ENCODE data around the gene GNMT. TPM values are rescaled to one million over a fixed set of nuclear protein-coding genes. Genes with fewer than 3 reads are reported as not detected.

The GNMT gene
- total RNA-seq, 1 donor from 2014 or later, result 0.54 TPM

DNA sequence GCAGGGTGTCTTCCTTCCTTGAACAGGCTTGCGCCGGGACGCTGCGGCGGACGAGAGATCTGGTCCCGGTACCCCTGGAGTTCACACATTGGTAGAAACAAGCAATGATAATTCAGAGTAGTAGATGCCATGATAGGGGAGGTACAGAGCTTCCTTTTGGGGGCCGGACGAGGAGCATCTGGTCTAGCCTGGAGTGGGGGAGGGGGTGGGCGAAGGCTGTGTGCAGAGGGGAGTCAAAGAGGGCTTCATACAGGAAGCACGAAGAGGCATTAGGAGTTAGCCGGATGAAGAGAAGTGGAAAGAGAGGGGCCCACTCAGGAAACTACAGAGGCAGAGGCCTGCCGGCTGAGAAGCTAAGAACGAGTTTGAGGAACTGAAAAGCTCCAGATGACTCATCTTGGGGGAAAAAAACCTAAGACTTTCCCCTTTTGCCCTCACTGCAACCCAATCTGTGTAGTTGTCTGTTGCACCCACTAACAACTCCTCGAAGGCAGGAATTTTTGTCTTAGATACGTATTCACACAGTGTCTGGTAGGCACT is 30.7 kb upstream of the GNMT start:
- H3K4me1 Mint-ChIP-seq (ENCODE audit: low read depth, unreplicated experiment), result peaks cover 19% of the 10 kb centered on the region
- no peaks in the 10 kb centered on the region for H3K36me3 Mint-ChIP-seq (ENCODE audit: unreplicated experiment)
- peak overlapping the region; percentile 98 for H3K4me3 Mint-ChIP-seq (ENCODE audit: unreplicated experiment)
- peaks cover 2% of the 10 kb centered on the region for H3K9me3 Mint-ChIP-seq (ENCODE audit: unreplicated experiment)
- TF ChIP-seq, protein P1, sequence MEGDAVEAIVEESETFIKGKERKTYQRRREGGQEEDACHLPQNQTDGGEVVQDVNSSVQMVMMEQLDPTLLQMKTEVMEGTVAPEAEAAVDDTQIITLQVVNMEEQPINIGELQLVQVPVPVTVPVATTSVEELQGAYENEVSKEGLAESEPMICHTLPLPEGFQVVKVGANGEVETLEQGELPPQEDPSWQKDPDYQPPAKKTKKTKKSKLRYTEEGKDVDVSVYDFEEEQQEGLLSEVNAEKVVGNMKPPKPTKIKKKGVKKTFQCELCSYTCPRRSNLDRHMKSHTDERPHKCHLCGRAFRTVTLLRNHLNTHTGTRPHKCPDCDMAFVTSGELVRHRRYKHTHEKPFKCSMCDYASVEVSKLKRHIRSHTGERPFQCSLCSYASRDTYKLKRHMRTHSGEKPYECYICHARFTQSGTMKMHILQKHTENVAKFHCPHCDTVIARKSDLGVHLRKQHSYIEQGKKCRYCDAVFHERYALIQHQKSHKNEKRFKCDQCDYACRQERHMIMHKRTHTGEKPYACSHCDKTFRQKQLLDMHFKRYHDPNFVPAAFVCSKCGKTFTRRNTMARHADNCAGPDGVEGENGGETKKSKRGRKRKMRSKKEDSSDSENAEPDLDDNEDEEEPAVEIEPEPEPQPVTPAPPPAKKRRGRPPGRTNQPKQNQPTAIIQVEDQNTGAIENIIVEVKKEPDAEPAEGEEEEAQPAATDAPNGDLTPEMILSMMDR (IDR thresholded peaks at IDR 0.05; ENCODE audit: partially characterized antibody, unreplicated experiment), result no peak
- peak overlapping the region; percentile 99 for H3K27ac Mint-ChIP-seq (ENCODE audit: unreplicated experiment)
- H3K27me3 Mint-ChIP-seq (ENCODE audit: unreplicated experiment), result peaks cover 9% of the 10 kb centered on the region
- DNase-seq, result no peak

DNA sequence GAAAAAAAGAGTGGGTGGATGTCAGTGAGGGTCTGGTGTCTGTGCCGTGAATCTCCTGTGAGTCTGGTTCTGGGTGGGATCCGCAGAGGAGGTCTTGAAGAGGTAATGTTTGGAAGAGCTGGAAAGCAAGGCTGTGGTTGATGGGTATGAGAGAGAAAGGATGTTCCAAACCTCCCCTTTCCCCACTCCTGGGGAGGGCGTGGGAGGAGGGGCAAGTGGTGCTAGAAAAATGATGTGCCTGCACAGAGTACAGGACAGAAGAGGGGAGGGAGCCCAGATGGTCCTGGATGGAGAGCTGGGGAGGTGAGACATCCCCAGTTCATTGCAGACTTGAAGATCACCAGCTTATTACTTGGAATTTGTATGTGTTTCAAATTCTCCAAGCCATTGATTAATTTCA is 28.1 kb upstream of the GNMT start:
- Mint-ChIP-seq H3K9me3 (ENCODE audit: unreplicated experiment) (peaks cover 2% of the 10 kb centered on the region), H3K4me3 (ENCODE audit: unreplicated experiment) (peak overlapping the region; percentile 62), H3K4me1 (ENCODE audit: low read depth, unreplicated experiment) (peaks cover 19% of the 10 kb centered on the region), H3K27me3 (ENCODE audit: unreplicated experiment) (peaks cover 7% of the 10 kb centered on the region), H3K27ac (ENCODE audit: unreplicated experiment) (peak overlapping the region; percentile 45), H3K36me3 (ENCODE audit: unreplicated experiment) (no peaks in the 10 kb centered on the region)
- TF ChIP-seq, protein P1 (IDR thresholded peaks at IDR 0.05; ENCODE audit: partially characterized antibody, unreplicated experiment), result no peak
- no peak for DNase-seq

DNA sequence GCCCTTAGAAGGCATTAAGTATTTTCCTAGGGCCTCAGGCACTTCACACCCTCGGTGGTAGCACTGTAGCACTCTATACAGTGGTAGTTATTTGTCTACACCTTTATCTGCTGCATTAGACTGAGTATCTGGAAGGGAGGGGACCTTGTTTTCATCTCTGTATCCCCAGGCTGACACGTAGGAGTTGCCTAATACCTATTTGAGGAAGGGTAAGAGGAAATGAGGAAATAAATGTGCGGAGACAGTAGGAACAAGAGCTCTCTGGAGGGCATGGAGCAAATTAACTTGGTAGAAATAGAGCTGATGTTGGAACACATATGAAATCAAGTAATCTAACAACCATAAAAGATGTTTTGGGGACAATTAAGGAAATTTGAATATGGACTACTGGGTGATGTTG is 27.3 kb upstream of the GNMT start:
- TF ChIP-seq, protein P1 (IDR thresholded peaks at IDR 0.05; ENCODE audit: partially characterized antibody, unreplicated experiment), result no peak
- H3K4me1 Mint-ChIP-seq (ENCODE audit: low read depth, unreplicated experiment), result peaks cover 23% of the 10 kb centered on the region

DNA sequence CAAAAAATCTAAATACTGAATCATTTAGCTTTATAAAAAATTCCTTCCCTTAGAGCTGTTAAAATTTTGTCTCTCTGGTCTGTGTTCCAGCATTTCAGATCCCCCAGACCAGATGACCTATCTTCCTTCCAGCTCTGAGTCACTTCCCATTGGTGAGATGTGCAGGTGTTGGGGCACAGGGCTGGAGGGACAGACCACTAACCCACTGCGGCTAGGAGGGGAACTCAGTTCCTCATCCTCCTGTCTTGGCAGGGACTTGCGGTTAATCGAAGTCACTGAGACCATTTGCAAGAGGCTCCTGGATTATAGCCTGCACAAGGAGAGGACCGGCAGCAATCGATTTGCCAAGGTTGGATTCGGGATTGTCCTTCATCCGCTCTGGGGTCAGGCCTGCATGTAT is 25.2 kb upstream of the GNMT start:
- DNase-seq, result no peak
- Mint-ChIP-seq H3K4me1 (ENCODE audit: low read depth, unreplicated experiment) (peaks cover 27% of the 10 kb centered on the region), H3K27me3 (ENCODE audit: unreplicated experiment) (peaks cover 8% of the 10 kb centered on the region), H3K9me3 (ENCODE audit: unreplicated experiment) (no peaks in the 10 kb centered on the region), H3K4me3 (ENCODE audit: unreplicated experiment) (no peak overlapping the region), H3K36me3 (ENCODE audit: unreplicated experiment) (peaks cover 4% of the 10 kb centered on the region), H3K27ac (ENCODE audit: unreplicated experiment) (no peak overlapping the region)
- TF ChIP-seq, protein P1 (IDR thresholded peaks at IDR 0.05; ENCODE audit: partially characterized antibody, unreplicated experiment), result no peak

More for the DNA sequence above, 27.3 kb upstream of the GNMT start:
- Mint-ChIP-seq H3K9me3 (ENCODE audit: unreplicated experiment) (peaks cover 2% of the 10 kb centered on the region), H3K27ac (ENCODE audit: unreplicated experiment) (no peak overlapping the region), H3K36me3 (ENCODE audit: unreplicated experiment) (peaks cover 4% of the 10 kb centered on the region), H3K4me3 (ENCODE audit: unreplicated experiment) (peak overlapping the region; percentile 45), H3K27me3 (ENCODE audit: unreplicated experiment) (peaks cover 10% of the 10 kb centered on the region)
- no peak for DNase-seq

DNA sequence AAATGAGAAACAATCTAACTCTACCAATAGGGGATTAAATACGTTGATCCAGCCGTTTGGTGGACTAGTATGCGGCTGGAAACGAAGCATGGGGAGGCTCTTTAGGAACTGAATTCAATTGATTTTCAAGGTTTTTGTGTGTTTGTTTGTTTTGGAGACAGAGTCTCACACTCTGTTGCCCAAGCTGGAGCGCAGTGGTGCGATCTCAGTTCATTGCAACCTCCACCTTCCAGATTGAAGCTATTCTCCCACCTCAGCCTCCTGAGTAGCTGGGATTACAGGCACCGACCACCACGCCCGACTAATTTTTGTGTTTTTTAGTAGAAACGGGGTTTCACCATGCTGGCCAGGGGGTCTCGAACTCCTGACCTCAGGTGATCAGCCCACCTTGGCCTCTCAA is 24.2 kb upstream of the GNMT start:
- H3K4me3 Mint-ChIP-seq (ENCODE audit: unreplicated experiment), result no peak overlapping the region
- peaks cover 4% of the 10 kb centered on the region for H3K36me3 Mint-ChIP-seq (ENCODE audit: unreplicated experiment)
- H3K27me3 Mint-ChIP-seq (ENCODE audit: unreplicated experiment), result peaks cover 4% of the 10 kb centered on the region
- no peaks in the 10 kb centered on the region for H3K9me3 Mint-ChIP-seq (ENCODE audit: unreplicated experiment)
- peaks cover 25% of the 10 kb centered on the region for H3K4me1 Mint-ChIP-seq (ENCODE audit: low read depth, unreplicated experiment)
- DNase-seq, result no peak
- TF ChIP-seq, protein P1 (IDR thresholded peaks at IDR 0.05; ENCODE audit: partially characterized antibody, unreplicated experiment), result no peak
- no peak overlapping the region for H3K27ac Mint-ChIP-seq (ENCODE audit: unreplicated experiment)

Measured in glutamatergic neuron (in vitro differentiated cells).